ENCODE measurements around the gene GTF2IRD1.

Gene GTF2IRD1

DNA sequence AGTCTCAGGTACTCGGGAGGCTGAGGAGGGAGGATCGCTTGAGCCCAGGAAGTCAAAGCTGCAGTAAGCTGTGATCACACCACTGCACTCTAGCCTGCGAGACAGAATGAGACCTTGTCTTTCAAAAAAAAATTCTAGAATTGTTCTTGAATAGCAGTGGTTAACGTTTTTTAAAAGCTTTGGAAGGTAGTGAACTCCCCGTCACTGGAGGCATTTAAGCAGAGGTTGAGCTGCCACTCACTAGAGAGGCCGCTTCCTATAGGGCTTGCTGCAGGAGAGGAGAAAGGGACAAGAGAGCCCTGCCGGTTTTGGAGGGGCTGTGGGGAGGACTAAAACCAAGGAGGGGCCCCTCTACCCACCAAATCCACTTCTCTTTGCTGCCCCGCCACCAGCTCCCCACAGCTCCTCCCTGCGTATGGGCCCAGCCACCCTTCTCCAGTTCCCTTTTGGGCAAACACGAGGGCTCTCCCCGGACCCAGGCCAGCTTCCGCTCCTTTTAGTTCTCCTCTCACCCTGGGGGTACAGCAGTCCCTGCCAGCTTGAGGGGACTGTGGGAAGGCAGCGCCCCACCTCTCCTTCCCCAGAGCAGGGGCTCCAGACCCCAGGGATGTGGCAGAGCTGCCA lies 116.9 kb downstream of the GTF2IRD1 start:
- no peak for DNase-seq

DNA sequence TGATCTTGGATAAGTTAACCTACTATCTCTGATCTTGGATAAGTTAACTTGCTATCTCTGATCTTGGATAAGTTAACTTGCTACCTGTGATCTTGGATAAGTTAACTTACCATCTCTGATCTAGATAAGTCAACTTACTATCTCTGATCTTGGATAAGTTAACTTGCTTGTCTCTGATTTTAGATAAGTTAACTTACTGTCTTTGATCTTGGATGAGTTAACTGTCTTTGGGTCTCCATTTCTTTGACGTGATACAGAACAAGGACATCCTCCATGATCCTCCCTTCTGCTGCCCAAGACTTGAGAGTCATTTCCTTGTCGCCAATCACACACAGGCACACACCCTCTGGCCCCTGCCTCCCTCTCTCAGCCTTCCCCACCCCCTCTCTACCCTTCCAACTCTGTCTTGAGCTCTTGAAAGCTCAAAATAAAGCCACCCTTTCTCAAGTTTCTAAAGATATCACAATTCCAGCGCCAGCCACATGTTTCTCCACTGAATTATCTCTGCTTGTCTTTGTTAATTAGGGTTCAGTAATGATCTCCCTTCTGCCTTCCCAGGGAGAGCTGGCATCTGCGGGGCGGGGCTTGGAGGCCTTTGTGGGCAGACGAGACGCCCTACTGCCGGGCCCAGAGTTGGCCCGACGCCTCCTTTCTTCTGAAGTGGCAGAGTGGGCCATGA lies 118.7 kb downstream of the GTF2IRD1 start:
- DNase-seq = no peak

DNA sequence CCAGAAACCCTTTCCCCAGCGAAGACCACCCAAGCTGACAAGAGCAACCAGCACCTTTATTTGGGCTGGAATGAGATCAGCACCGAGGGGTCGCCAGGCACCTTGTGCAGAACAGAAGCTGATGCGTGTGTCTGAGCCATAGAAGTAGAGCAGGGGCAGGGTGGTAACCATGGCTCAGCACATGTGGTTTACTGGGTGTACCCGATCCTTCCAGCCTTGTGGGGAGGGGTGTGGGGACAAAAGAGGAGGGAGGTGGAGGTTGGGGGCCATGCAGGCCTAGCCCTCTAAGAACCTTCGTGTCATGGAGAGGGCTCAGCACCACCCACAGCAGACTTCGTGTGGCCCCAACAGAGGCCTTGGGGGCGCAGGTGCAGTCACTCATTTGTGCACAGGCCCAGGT lies 119.8 kb downstream of the GTF2IRD1 start:
- DNase-seq = no peak

DNA sequence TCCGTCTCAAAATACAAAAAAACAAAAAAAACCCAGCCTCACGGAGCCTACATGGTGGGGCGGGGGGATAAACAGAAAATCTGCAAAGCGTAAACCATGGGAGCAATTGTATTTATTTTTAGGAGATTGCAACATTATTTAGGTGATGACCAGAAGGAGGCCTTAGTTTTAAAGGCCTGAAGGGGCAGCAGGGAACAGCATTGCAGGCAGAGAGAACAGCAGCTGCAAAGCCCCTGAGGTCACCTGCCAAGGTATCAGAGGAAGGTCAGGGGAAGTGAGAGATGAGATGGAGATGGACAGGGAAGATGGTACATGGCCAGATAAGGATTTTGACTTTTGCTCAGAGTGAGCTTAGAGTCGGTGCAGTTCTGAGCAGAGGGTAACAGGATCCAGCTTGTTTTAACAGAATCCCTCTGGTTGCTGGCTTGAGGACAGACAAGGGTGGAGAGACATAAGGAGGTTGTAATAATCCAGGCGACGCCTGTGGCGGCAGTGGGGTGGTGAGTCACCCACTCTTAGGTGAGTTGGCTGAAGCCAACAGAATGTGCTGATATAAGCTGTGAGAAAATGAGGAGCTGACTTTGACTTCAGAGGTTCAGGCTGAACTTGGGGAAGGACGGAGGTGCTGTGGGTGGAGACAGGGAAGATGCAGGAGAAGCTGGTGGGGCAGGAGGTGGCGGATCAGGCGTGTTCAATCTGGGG lies 121.5 kb downstream of the GTF2IRD1 start:
- no peak for DNase-seq

DNA sequence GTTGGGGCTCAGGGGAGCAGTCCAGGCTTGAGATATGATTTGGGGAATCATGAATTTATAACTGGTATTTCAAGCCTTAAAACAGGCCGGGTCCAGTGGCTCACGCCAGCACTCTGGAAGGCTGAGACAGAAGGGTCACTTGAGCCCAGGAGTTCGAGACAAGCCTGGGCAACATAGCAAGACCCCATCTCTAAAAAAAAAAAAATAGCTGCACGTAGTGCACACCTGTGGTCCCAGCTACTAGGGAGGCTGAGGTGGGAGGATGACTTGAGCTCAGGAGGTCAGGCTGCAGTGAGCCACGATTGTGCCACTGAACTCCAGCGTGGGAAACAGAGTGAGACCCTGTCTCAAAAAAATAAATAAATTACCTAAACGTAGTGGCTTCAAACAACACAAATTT lies 122.1 kb downstream of the GTF2IRD1 start:
- DNase-seq = no peak

DNA sequence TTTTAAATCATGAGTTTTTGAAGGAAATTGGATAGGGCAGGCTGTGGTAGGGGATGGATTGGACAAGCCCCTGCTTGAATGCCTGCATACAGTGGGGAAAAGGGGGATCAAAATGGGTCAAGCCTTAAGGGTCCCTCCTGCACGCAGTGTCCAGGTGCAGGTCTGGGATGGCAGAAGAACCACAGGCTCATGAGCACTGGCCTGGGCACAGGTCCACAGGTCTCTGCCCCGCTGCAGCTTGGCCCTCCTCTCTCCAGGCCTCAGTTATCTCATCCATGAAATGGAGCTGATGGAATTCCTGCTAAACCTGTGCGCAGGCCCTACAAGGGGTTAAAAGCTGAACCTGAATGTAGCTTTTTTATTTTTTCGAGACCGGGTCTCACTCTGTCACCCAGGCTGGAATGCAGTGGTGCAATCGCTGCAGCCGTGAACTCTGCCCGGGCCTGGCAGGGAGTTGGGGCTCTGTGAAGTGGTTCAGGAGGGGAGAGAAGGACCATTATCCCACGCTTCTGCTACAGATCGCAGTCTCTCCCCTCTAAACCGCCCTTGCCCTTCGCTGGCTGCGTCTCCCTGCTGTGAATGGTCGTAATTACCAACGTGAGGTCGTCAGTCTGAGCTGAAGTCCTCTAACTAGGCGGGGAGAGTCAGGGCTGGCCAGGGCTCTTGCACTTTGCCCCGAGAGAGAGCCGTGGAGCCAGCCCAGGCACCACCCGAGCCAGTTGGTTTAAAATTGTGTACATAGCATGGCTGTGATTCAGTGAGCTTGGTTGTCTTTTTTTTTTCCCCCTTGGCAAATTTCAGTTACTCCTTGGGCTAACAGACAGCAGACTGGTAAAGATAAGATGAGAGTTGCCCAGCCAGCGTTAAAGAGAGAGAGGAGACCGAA lies 126.3 kb downstream of the GTF2IRD1 start:
- DNase-seq = no peak

- DNase-seq = no peak
Observed at GRCh38 chr7:74581916-74582440, 128.3 kb downstream of the GTF2IRD1 start.

- DNase-seq = no peak
Observed at GRCh38 chr7:74582447-74583039, 128.8 kb downstream of the GTF2IRD1 start.

GRCh38 chr7:74583630-74584029 lies 129.9 kb downstream of the GTF2IRD1 start:
- DNase-seq = no peak

DNA sequence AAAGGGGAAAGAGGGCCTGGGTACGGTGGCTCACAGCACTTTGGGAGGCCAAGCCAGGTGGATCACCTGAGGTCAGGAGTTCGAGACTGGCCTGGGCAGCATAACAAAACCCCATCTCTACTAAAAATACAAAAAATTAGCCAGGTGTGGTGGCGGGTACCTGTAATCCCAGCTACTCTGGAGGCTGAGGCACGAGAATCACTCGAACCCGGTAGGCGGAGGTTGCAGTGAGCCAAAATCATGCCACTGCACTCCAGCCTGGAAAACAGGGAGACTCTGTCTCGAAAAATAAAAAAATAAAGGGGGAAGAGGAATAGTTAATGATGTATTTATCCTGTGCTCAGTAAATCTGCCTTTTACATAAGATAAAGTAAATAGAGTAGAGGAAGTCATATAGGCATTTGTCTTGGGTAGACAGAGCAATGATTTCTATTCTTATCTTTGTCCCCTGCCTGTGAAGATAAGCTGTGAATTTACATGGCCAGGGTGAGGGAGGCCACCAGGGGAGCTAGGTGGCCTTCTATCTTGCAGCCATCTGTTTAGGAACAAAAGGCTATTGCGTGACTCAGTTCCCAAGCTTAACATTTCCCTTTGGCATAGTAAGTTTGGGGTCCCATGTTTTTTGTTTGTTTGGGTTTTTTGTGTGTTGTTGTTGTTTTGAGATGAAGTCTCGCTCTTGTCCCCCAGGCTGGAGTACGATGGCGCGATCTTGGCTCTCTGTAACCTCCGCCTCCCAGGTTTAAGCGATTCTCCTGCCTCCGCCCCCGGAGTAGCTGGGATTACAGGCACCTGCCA lies 130.7 kb downstream of the GTF2IRD1 start:
- no peak for DNase-seq

GRCh38 chr7:74585844-74586243 lies 132.1 kb downstream of the GTF2IRD1 start:
- DNase-seq = no peak

DNA sequence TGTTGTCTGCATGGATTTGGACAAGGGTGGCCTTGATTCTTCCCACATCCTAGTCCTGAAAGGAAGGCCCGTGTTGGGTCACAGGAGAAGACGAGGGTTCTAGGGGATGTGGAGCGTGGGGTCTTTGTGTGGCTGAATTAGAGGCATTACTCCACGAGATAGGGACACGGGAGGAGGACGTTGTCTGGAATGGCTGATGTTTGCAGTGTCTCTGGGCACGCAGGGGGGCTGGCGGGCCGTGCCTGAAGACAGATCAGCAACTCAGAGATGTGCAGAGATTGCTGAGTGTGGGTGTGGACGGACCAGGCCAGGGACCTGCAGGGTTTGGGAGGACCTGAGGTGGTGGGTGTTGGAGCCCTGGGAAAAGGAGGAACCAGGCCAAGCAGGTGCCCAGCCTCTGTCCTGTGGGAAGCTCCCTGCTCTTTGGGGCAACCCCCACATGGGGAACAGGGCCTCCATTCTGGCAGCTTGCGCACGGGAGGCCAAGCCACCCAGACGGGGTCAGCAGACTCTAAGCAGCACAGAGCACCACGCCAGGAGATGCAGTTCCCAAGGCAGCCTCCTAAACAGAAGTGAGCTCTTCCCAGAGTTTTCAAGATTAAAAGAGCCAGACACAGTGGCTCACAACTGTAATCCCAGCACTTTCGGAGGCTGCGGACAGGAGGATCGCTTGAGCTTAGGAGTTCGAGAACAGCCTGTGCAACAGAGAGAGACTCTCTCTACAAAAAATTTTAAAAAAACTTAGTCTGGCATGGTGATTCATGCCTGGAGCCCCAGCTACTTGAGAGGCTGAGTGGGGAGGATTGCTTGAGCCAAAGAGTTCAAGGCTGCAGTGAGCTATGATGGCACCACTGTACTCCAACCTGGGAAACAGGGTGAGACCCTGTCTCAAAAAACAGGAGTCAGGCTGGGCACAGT lies 132.8 kb downstream of the GTF2IRD1 start:
- no peak for DNase-seq

DNA sequence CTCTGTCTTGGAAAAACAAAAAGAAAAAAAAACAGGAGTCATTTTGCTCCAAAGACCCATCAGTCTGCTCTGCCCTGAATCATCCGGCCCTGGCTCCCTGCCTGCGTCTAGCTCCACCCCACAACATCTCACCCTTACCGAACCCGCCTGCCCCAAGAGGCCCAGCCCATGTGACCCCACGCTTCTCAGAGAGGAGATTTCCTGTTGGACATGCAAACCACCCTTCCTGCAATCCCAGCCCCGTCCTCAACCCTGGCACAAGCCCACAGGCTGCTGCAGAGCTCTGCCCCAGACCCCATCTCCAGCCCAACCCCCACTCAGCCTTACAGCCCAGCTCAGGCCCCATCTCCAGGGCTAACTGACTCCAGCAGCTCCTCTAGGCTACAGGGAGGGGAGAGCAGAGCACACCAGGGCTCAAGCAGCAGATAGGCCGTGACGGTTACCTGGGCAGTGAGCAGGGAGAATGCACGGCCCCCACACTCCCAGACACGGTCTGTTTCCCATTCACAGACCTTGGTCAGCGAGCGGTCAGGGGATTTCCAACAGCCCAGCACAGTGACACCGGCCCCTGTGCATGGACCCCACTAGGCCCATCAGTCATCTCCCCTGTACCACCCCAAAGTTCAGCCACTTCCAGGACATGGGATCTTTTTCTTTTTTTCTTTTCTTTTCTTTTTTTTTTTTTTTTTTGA lies 133.9 kb downstream of the GTF2IRD1 start:
- no peak for DNase-seq

DNA sequence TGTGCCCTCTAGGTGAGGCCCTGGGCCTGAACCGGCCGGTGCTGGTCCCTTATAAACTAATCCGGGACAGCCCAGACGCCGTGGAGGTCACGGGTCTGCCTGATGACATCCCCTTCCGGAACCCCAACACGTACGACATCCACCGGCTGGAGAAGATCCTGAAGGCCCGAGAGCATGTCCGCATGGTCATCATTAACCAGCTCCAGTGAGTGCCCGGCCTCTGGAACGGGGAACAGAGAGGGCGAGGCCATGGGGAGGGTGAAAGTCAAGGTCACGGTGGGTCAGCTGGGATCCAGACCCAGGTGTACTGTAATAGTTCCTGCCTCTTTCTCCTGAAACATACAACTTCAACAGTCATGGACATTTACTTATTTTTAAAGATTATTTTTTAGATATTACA lies 137.1 kb downstream of the GTF2IRD1 start:
- DNase-seq = no peak

DNA sequence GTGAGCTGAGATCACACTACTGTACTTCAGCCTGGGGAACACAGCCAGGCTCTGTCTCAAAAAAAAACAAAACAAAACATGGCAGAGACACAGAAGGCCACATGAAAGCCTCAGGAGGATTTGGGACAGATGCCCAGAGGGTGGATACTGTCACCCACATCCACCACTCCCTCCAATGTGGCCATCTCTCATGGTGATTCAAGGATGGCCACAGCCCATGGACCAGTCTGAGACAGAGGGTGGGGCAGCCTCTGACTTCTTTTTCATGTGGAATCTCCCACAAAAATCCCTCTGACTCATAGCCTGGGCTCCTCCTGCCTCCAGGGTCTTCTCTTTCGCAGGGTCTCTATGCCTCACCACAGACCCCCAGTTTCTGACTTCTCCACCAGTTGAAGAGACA lies 144.9 kb downstream of the GTF2IRD1 start:
- no peak for DNase-seq

DNA sequence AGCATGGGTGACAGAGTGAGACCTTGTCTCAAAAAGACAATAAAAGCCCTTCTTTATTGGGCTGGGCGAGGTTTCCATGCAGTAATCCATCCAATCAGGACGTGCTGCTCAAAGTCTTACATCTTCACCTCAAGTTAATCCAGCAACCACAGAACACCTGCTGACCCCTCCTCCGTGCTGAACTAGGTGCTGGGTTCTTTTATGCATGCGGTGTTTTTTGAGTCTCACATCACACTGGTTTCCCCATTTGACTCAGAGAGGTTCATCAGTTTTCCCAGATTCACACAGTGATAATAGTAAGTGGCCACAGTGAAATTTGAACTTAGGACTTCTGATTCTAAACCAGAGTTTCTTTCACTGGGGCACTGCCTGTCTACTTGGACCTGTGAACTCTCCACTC lies 145.5 kb downstream of the GTF2IRD1 start:
- DNase-seq = no peak

GRCh38 chr7:74604326-74605020 lies 150.8 kb downstream of the GTF2IRD1 start:
- no peak for DNase-seq

GRCh38 chr7:74606101-74606908 lies 152.6 kb downstream of the GTF2IRD1 start:
- DNase-seq = peak; percentile 36 to 47

All from stimulated activated CD4-positive, alpha-beta T cell treated with anti-CD3 and anti-CD28 coated beads, Interleukin-2, amount 100 ng/mL, for 48 hours (primary cell).